LoVo (cell line): ENCODE results near the gene CAB39.

Experiments
- DNase-seq: peaks from one replicate; pipeline ENCODE4 v3.0.0-alpha.2; 2016; ENCODE audit warnings: low spot score

CAB39 gene

GRCh38 chr2:230821261-230821990 is 108.8 kb downstream of the CAB39 start:
- no peak for DNase-seq

DNA sequence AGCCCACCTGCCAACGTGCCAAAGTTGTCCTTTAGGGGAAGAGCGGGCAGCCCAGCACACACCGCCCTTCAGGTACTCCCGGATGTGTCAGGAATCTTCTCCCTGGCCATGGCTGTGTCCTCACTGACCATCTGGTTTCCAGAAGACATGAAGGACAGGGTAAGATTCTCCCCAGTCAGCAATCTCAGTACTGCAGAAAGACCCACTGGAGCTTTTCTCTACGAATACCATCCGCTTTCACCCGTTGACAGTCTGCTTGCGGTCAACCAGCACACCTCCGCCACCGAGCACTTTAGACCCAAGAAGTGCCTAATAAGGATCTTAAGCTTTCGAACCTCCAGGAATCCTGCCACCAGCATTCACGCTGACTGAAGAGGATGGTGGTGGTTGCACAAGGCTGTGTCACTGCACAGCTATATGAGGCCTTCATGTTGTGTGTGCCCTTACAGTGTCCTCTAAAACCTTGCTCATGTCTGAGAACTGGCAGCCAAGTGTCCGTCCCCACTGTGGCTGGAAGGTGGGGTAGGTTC is 109.4 kb downstream of the CAB39 start:
- DNase-seq, result no peak

DNA sequence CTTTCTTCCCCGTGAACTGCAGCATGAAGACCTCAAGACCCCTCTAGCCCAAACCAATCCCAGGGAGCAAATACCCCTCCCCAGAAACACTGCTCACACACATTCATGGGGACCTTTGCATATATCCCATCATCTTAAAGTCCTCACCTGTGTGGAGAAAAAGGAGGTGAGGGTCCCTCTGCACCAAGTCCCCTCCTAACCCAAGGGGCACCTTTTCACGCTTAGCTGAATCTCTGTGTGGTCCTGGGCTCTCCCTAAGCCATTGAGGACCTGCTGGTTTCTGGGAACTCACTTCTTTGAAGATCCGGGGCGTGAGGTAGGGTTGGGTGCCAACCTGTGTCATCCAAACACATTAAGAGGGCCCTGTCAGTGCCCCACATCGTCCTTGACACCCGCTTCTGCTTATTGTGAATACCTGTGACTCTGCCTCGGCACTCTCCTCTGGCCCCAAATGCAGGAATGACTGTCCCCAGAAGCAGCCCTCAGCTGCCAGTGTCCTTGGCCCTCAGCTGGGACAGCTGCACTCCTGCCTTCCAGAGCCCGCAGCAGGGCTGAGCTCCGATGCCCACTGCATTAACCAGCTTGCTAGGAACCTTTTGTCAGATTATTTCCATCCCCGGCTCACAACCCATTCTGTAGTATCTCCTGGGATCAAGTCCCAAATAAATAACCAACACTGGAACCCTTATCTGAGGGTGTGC is 110.8 kb downstream of the CAB39 start:
- DNase-seq, result no peak

- DNase-seq, result peak; percentile 88
These were observed 111.8 kb downstream of the CAB39 start for GRCh38 chr2:230824406-230824978.

DNA sequence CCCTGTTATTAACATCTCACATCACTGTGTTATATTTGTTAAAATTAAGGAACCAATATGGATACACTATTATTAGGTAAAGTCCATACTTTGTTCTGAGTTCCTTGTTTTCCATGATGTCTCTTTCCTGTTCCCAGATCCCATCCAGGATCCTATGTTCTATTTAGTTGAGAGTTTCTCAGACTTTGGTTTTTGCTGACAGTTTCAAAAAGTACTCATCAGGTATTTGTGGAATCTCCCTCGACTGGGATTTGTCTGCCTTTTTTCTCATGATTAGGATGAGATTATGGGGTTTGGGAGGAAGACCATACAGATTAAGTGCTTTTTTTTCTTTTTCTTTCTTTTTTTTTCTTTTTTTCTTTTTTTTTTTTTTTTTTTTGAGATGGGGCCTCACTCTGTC is 112.7 kb downstream of the CAB39 start:
- no peak for DNase-seq

DNA sequence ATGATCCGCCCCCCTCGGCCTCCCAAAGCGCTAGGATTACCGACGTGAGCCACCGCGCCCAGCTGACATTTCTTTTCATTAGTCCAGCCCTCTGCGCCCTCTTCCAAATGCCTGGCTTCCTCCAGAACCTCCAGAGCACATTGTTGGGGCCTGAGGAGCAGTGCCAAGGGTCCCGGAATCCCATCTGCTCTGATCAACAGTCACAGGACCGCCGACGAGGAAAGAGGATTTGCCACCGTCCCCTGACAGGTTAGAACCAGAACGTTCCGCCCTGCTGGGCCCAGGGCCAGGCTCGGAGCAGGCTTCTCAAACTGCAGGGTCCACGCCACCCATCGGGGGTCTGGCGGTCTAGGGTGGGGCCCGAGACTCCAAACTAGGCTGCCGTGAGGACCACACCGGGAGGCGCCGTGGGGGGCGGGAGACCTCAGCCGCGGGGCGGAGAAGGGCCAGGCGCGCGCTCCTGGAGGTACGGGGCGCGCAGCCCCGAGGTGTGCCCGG is 115.2 kb downstream of the CAB39 start:
- DNase-seq, result no peak

- DNase-seq, result no peak
These were observed 115.8 kb downstream of the CAB39 start for GRCh38 chr2:230828272-230828961.

DNA sequence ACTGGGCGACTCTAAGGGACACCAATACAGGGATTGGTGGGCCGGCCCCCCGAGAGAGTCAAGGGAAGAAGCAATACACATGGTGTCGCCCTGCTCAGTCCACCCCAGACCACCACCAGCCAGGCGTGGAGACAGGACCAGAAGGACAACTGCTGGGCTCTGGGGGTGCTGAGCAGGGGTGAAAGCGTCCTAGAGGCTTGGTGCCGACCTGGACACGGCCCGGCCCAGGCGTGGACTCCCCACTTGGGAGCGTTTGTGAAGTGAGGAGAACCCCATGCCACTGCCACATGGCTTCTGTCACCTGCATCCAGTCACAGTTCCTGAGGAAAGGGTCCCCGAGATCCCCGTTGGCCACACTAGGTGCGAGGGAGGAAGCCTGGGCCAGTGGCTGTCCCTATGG is 116.7 kb downstream of the CAB39 start:
- no peak for DNase-seq

DNA sequence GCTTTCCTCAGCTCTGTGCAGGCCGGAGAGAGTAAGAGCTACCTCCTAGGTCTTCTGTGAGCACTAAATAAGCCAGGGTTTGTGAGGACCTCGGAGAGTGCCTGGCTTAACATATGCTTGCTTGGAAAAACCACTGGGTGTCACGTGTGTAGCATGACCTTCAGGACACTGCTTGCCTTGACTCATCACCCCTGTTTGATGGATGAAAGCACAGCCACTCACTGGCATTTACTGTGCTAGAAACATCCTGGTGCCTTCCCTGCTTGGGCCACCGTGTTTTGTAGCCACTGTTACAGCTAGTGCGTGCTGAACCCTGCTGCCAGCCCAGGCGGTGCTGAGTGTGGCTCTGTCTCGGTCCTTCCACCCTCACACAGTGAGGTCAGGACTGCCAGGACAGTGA is 117.3 kb downstream of the CAB39 start:
- DNase-seq, result no peak

DNA sequence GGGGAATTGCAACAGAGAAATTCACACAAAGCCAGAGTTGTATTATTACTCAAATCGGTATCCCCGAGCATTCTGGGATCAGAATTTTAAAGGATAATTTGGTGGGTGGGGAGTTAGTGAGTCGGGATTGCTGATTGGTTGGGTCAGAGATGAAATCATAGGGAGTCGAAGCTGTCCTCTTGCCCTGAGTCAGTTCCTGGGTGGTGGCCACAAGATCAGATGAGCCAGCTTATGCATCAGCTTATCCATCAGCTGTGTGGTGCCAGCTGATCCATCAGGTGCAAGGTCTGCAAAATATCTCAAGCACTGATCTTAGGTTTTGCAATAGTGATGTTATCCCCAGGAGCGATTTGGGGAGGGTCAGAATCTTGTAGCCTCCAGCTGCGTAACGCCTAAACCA is 117.8 kb downstream of the CAB39 start:
- DNase-seq, result no peak

- no peak for DNase-seq
These were observed 127.7 kb downstream of the CAB39 start for GRCh38 chr2:230840301-230840700.

- peak; percentile 34 for DNase-seq
These were observed 129.8 kb downstream of the CAB39 start for GRCh38 chr2:230842473-230842872.

DNA sequence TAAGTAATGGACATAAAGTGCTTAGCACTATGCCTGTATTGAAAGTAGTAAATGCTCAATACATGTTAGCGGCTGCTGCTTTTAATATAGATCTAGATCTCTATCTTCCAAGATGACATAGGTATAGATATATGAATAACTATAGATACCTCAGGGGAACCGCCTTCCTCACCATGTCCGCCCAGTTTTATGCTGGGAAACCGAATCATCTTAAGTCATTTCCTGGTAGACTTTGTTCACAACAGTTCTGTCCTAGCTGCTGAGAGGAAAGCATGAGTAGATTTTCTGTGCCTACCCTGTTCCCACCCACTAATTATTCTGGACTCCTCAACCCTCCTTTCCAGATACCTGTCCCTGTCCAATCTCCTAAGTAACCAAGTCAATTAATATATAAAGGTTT is 130.5 kb downstream of the CAB39 start:
- no peak for DNase-seq

- DNase-seq, result no peak
These were observed 133.7 kb downstream of the CAB39 start for GRCh38 chr2:230846360-230846759.

GRCh38 chr2:230847883-230848388 is 135.3 kb downstream of the CAB39 start:
- DNase-seq, result peak; percentile 86

- peak; percentile 22 for DNase-seq
These were observed 137.2 kb downstream of the CAB39 start for GRCh38 chr2:230849633-230850357.

DNA sequence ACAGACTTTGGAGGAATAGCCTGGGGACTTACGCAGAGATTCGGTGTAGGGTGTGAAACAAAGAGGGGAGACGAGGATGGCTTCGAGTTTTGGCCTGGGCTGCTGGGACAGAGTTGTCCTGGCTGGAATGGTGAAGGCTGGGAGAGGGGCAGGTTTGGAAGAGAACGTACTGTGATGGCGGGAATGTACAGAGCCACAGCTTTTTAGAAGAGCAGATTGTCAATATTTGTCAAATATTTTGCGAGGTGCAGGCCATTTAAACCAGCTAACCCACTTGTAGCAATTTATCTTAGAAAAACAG is 137.7 kb downstream of the CAB39 start:
- no peak for DNase-seq

- DNase-seq, result no peak
These were observed 139.5 kb downstream of the CAB39 start for GRCh38 chr2:230852113-230852512.

GRCh38 chr2:230861552-230862255 is 149.1 kb downstream of the CAB39 start:
- DNase-seq, result no peak

GRCh38 chr2:230862292-230862691 is 149.7 kb downstream of the CAB39 start:
- no peak for DNase-seq

DNA sequence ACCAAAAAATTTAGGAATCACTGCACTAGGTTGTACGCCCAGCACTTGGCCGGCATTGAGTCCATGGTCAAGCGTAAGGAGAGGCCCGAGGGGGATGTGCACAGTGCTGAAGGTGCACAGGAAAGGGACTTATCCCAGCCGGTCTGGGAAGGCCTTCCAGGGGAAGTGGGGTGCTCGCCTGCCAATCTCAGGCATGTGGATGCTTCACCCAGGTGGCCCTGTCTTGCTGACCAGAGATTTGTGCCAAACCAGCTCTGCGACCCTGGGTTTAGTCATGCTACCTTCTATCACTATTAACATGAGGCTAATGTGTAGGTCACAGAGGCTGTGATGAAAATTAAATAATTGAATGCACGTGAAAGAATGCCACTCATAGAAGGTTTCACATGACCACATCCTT is 150.4 kb downstream of the CAB39 start:
- DNase-seq, result no peak
